MCF 10A (cell line): ENCODE measurements around the gene NKX6-2. TPM values are rescaled to one million over a fixed set of nuclear protein-coding genes. Genes with fewer than 3 reads are reported as not detected.

Experiments used
- BruUV-seq: library from RNA; stranded (reverse); fragments of 400-500 nt; replicated peaks from 2 replicates; lab custom pipeline; 2021; lab: Mats Ljungman, UMichigan
- CTCF ChIA-PET: fragments of 300-600 bp; sonication (Branson Sonifier 250); formaldehyde crosslinking; extraction: SDS; loops from one replicate; lab custom pipeline; 2021; ENCODE audit warnings: antibody characterized with exemption, inconsistent platforms; lab: Yijun Ruan, JAX
- POLR2A ChIA-PET: fragments of 300-600, 350-650 bp; sonication (Branson Sonifier 250); formaldehyde crosslinking; extraction: SDS; loops from one replicate; lab custom pipeline; 2020; ENCODE audit warnings: antibody characterized with exemption, inconsistent platforms; lab: Yijun Ruan, JAX
- DNase-seq: peaks from one replicate; pipeline ENCODE4 v3.0.0-alpha.2; 2018; ENCODE audit not compliant: unreplicated experiment
- H3K27ac Mint-ChIP-seq: one replicate; pipeline ENCODE4 v1.8.0; 2022; ENCODE audit warnings: mild to moderate bottlenecking, low read depth, mixed read lengths; ENCODE audit not compliant: unreplicated experiment
- H3K27me3 Mint-ChIP-seq: one replicate; pipeline ENCODE4 v1.8.0; 2022; ENCODE audit warnings: mixed read lengths; ENCODE audit not compliant: insufficient read depth, unreplicated experiment
- H3K36me3 Mint-ChIP-seq: one replicate; pipeline ENCODE4 v1.8.0; 2022; ENCODE audit warnings: mild to moderate bottlenecking, moderate library complexity, mixed read lengths; ENCODE audit not compliant: insufficient read depth, unreplicated experiment
- H3K4me1 Mint-ChIP-seq: one replicate; pipeline ENCODE4 v1.8.0; 2022; ENCODE audit warnings: mixed read lengths; ENCODE audit not compliant: insufficient read depth, unreplicated experiment
- H3K4me3 Mint-ChIP-seq: one replicate; pipeline ENCODE4 v1.8.0; 2022; ENCODE audit warnings: mild to moderate bottlenecking, moderate library complexity, mixed read lengths; ENCODE audit not compliant: unreplicated experiment
- H3K9me3 Mint-ChIP-seq: one replicate; pipeline ENCODE4 v1.8.0; 2022; ENCODE audit warnings: mixed read lengths; ENCODE audit not compliant: unreplicated experiment
- intact Hi-C: fragments of 100-400 bp; cut with micrococcal nuclease; formaldehyde crosslinking; loops from 2 replicates; pipeline ENCODE4 v1.14.1; 2022
- total RNA-seq: library from RNA; stranded (reverse); gene quantifications from 2 replicates; pipeline ENCODE4 v1.2.3, GENCODE V29; 2022
- TF ChIP-seq, protein P1 (sequence below): fragments of 200-600 bp; IDR thresholded peaks from one replicate; pipeline ENCODE4 v1.8.0; 2022; ENCODE audit warnings: antibody characterized with exemption, mild to moderate bottlenecking; ENCODE audit not compliant: unreplicated experiment

NKX6-2 gene
- total RNA-seq, 1 experiment from 2014 or later: not detected

DNA sequence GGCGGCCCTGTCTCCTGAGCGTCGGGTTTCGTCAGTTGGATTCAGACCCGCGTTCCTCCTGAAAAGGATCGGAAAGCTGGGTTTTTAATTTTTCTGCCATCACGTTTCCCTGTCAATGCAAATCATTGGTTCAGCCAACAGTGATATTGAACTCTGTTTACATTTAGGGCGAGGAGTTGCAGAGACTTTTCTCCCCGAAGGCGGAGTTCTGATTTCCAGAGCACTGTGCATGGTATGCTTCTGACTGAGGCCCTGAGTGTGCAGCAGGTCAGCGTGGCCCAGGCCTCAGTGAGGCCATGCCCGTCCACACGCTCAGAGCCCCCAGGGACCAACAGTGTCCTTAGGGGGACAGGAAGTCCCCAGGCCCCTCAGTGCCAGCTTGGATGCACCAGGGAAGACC, 27.1 kb downstream of the NKX6-2 start:
- POLR2A ChIA-PET: no interaction called here
- no TSS peak for BruUV-seq
- TF ChIP-seq, protein P1, sequence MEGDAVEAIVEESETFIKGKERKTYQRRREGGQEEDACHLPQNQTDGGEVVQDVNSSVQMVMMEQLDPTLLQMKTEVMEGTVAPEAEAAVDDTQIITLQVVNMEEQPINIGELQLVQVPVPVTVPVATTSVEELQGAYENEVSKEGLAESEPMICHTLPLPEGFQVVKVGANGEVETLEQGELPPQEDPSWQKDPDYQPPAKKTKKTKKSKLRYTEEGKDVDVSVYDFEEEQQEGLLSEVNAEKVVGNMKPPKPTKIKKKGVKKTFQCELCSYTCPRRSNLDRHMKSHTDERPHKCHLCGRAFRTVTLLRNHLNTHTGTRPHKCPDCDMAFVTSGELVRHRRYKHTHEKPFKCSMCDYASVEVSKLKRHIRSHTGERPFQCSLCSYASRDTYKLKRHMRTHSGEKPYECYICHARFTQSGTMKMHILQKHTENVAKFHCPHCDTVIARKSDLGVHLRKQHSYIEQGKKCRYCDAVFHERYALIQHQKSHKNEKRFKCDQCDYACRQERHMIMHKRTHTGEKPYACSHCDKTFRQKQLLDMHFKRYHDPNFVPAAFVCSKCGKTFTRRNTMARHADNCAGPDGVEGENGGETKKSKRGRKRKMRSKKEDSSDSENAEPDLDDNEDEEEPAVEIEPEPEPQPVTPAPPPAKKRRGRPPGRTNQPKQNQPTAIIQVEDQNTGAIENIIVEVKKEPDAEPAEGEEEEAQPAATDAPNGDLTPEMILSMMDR: no peak
- Mint-ChIP-seq H3K36me3 (no peaks in the 10 kb centered on the region), H3K27me3 (no peaks in the 10 kb centered on the region), H3K4me1 (no peaks in the 10 kb centered on the region), H3K9me3 (peaks cover 8% of the 10 kb centered on the region), H3K27ac (no peak overlapping the region), H3K4me3 (no peak overlapping the region)
- CTCF ChIA-PET: interaction anchor here (1.1 kb wide), 1 partner anchor 21 kb away, joined by 5 read pairs; no protein-coding TSS in a partner anchor
- intact Hi-C loops: no loop called here
- DNase-seq: no peak

- ChIA-PET CTCF (interaction anchor here (0.5 kb wide), 1 partner anchor 33 kb away, joined by 3 read pairs; no protein-coding TSS in a partner anchor), POLR2A (no interaction called here)
- TF ChIP-seq, protein P1: no peak
- Mint-ChIP-seq H3K4me1 (no peaks in the 10 kb centered on the region), H3K36me3 (no peaks in the 10 kb centered on the region), H3K27me3 (no peaks in the 10 kb centered on the region), H3K27ac (no peak overlapping the region), H3K9me3 (peaks cover 8% of the 10 kb centered on the region), H3K4me3 (no peak overlapping the region)
- intact Hi-C loops: no loop called here
- no peak for DNase-seq
- no TSS peak for BruUV-seq
Observed at GRCh38 chr10:132757171-132757570, 28.8 kb downstream of the NKX6-2 start.

DNA sequence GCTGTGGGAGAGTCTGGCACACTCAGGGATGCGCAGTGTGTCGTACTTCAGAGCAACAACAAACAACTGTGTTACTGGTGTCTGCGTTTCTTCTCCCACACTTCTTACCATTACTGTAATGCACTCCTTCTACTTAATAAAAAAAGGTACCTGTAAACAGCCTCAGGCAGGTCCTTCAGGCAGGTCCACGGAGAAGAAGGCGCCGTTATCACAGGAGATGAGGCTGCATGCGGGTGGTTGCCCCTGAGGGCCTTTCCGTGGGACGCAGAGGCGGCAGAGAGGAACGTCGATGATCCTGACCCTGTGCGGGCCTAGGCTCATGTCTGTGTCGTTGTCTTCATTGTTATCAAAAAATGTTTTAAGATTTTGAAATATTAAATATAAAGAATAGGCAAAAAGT, 29.4 kb downstream of the NKX6-2 start:
- H3K4me1 Mint-ChIP-seq: no peaks in the 10 kb centered on the region
- H3K9me3 Mint-ChIP-seq: peaks cover 8% of the 10 kb centered on the region
- H3K27ac Mint-ChIP-seq: no peak overlapping the region
- TF ChIP-seq, protein P1: no peak
- no peak overlapping the region for H3K4me3 Mint-ChIP-seq
- ChIA-PET CTCF (interaction anchor here (0.5 kb wide), 1 partner anchor 34 kb away, joined by 3 read pairs; no protein-coding TSS in a partner anchor), POLR2A (no interaction called here)
- intact Hi-C loops: no loop called here
- H3K27me3 Mint-ChIP-seq: no peaks in the 10 kb centered on the region
- peaks cover 5% of the 10 kb centered on the region for H3K36me3 Mint-ChIP-seq
- no TSS peak for BruUV-seq
- DNase-seq: no peak

GRCh38 chr10:132755166-132755711, 30.7 kb downstream of the NKX6-2 start:
- Mint-ChIP-seq H3K27me3 (no peaks in the 10 kb centered on the region), H3K27ac (no peak overlapping the region), H3K9me3 (peaks cover 8% of the 10 kb centered on the region), H3K4me1 (no peaks in the 10 kb centered on the region), H3K36me3 (peaks cover 7% of the 10 kb centered on the region), H3K4me3 (no peak overlapping the region)
- ChIA-PET POLR2A (no interaction called here), CTCF (no interaction called here)
- BruUV-seq: no TSS peak
- no peak for DNase-seq
- TF ChIP-seq, protein P1: no peak
- intact Hi-C loops: no loop called here
